Type B pancreatic cell (in vitro differentiated cells): ENCODE data around the gene DNMT3A. TPM values are rescaled to one million over a fixed set of nuclear protein-coding genes. Genes with fewer than 3 reads are reported as not detected.
A peak's percentile ranks its signal among the peaks of the same experiment; 100 is the strongest.

Experiments used
- DNase-seq: peaks from one replicate; pipeline ENCODE4 v3.0.0; 2021; ENCODE audit warnings: mixed read lengths; ENCODE audit not compliant: unreplicated experiment; ENCODE audit errors: extremely low spot score
- H3K27ac Mint-ChIP-seq: 2 replicates; pipeline ENCODE4 v1.8.0; 2021; ENCODE audit warnings: mild to moderate bottlenecking, mixed read lengths
- H3K27me3 Mint-ChIP-seq: 2 replicates; pipeline ENCODE4 v1.8.0; 2021; ENCODE audit warnings: mixed read lengths
- H3K36me3 Mint-ChIP-seq: 2 replicates; pipeline ENCODE4 v1.8.0; 2021; ENCODE audit warnings: mixed read lengths
- H3K4me1 Mint-ChIP-seq: one replicate; pipeline ENCODE4 v1.8.0; 2021; ENCODE audit warnings: mixed read lengths; ENCODE audit not compliant: unreplicated experiment
- H3K4me3 Mint-ChIP-seq: 2 replicates; pipeline ENCODE4 v1.8.0; 2021; ENCODE audit warnings: mild to moderate bottlenecking, mixed read lengths
- H3K9me3 Mint-ChIP-seq: 2 replicates; pipeline ENCODE4 v1.8.0; 2021; ENCODE audit warnings: mixed read lengths
- total RNA-seq: library from RNA; stranded (reverse); gene quantifications from 2 replicates; pipeline ENCODE4 v1.2.1, GENCODE V29; 2021; ENCODE audit warnings: low replicate concordance
- TF ChIP-seq, protein P1 (sequence below): fragments of 200-600 bp; sonication (generic); conservative IDR thresholded peaks from 2 replicates; pipeline ENCODE4 v1.5.0; 2021; ENCODE audit warnings: antibody characterized with exemption, mild to moderate bottlenecking

Gene DNMT3A
- total RNA-seq, 1 donor from 2014 or later: 139 TPM

DNA sequence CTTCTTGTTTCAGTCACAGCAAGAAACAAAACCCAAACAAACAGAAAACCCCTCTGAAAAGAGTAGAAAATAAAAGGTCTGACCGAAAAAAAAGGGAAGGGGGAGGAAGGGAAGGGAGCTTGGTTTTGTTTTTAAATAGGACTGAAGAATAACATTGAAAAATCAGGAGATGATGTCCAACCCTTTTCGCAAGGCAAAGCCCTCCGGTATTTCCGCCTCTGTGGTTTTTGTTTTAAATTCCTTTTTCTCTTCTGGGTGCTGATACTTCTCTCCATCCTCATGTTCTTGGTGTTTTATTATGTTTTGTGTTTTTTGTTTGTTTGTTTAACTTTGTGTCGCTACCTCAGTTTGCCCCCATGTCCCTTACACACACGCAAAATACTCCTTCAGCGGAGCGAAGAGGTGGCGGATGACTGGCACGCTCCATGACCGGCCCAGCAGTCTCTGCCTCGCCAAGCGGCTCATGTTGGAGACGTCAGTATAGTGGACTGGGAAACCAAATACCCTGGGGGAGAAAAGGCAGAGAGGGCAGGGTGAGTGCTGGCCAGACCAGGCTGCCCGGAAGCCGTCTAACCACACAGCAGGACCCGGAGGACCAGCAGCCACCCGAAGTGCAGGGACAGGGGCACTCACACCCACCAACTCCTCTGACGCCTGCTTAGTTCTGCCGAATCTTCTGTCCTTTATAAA lies 107.7 kb downstream of the DNMT3A start:
- TF ChIP-seq, protein P1, sequence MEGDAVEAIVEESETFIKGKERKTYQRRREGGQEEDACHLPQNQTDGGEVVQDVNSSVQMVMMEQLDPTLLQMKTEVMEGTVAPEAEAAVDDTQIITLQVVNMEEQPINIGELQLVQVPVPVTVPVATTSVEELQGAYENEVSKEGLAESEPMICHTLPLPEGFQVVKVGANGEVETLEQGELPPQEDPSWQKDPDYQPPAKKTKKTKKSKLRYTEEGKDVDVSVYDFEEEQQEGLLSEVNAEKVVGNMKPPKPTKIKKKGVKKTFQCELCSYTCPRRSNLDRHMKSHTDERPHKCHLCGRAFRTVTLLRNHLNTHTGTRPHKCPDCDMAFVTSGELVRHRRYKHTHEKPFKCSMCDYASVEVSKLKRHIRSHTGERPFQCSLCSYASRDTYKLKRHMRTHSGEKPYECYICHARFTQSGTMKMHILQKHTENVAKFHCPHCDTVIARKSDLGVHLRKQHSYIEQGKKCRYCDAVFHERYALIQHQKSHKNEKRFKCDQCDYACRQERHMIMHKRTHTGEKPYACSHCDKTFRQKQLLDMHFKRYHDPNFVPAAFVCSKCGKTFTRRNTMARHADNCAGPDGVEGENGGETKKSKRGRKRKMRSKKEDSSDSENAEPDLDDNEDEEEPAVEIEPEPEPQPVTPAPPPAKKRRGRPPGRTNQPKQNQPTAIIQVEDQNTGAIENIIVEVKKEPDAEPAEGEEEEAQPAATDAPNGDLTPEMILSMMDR: no peak
- peaks cover 18% of the 10 kb centered on the region for H3K4me1 Mint-ChIP-seq

DNA sequence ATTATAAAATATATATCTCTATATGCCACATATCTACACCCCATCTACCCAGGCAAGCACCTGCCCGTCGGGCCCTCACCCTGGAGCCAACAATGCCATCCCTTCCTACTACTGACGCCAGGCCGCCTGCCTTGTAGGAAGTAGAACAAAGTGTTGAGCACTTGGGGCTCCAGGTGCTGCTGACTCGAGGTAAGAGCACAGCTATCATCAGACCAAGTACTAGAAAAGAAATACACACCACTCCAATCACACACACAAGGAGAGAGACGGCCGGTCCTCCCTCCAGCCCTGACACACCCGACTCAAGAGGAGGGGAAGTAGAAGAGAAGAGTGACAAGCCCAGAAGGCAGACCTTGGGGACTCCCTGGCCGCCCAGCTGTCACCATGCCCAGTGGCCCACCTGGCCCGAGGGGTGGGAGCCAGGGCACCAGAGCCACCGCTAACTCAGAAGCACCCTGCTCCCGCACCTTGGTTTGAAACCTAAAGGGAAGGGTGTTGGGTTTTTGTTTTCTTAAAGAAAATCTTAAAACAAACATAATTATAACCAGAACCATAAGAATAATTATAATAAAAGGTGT lies 109.4 kb downstream of the DNMT3A start:
- Mint-ChIP-seq H3K4me1 (peaks cover 25% of the 10 kb centered on the region), H3K9me3 (no peaks in the 10 kb centered on the region), H3K27ac (peak overlapping the region; percentile 72), H3K27me3 (no peaks in the 10 kb centered on the region), H3K4me3 (no peak overlapping the region), H3K36me3 (peaks cover 27% of the 10 kb centered on the region)
- no peak for DNase-seq
- TF ChIP-seq, protein P1: no peak

More for the DNA sequence above, 107.7 kb downstream of the DNMT3A start:
- Mint-ChIP-seq H3K27me3 (no peaks in the 10 kb centered on the region), H3K36me3 (peaks cover 27% of the 10 kb centered on the region), H3K4me3 (no peak overlapping the region), H3K27ac (no peak overlapping the region), H3K9me3 (no peaks in the 10 kb centered on the region)
- DNase-seq: no peak

DNA sequence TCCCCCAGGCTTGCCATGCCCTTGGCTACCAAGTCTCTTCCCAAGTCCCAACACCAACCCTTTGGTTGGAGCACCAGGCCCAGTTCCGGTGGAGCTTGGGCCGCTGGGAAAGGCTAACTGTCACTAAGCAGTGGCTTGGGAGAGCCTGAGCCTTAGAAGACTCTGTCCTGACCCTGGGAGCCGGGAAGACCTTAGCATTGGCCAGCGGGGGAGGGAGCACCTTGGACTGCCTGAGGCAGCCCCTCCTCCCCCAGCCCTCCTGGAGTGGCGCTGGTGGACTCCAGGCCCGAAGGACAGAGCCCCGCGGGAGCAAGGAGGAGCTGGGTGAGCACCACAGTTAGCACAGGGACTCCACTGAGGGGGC lies 110.8 kb downstream of the DNMT3A start:
- DNase-seq: no peak
- H3K9me3 Mint-ChIP-seq: no peaks in the 10 kb centered on the region
- peaks cover 22% of the 10 kb centered on the region for H3K36me3 Mint-ChIP-seq
- H3K4me3 Mint-ChIP-seq: no peak overlapping the region
- no peak overlapping the region for H3K27ac Mint-ChIP-seq
- H3K4me1 Mint-ChIP-seq: peaks cover 21% of the 10 kb centered on the region
- TF ChIP-seq, protein P1: no peak
- H3K27me3 Mint-ChIP-seq: no peaks in the 10 kb centered on the region

DNA sequence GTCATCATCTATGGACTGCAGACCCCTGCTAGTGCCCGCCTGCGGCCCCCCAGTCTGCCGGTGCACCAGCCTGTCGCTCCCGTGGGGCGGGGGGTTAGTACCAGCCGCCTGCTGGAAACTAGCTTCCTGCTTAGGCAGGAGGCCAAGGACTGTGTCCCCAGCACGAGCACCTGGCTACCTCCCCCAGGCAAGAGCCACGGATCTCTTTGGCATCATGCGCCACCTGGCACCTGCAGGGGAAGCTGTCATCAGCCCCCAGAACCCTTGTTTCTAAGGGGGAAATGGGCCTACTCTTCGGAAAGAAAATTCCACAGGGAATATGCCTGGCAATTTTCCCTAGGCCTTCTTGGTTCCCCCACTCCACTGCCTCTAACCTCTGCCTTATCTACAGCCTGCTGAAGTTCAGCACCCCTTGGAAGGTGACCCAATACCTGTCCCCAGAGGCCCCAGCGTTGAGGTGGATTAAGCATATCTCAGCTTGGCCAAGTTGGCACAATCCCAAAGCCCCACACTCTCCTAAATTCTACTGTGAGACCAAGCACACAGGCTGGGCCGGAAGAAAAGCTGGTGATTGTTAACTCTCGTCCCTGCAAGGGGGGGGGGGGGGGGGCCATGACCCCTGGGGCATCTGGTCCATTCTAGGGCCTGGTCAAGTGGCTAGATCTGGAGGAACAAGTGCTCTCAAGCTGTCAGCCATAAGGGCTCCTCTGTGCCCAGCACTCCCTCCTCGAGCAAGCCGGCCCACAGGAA lies 111.4 kb downstream of the DNMT3A start:
- peaks cover 17% of the 10 kb centered on the region for H3K36me3 Mint-ChIP-seq
- H3K9me3 Mint-ChIP-seq: no peaks in the 10 kb centered on the region
- H3K27me3 Mint-ChIP-seq: no peaks in the 10 kb centered on the region
- no peak overlapping the region for H3K27ac Mint-ChIP-seq
- TF ChIP-seq, protein P1: no peak
- H3K4me3 Mint-ChIP-seq: no peak overlapping the region
- no peak for DNase-seq
- H3K4me1 Mint-ChIP-seq: peaks cover 21% of the 10 kb centered on the region

DNA sequence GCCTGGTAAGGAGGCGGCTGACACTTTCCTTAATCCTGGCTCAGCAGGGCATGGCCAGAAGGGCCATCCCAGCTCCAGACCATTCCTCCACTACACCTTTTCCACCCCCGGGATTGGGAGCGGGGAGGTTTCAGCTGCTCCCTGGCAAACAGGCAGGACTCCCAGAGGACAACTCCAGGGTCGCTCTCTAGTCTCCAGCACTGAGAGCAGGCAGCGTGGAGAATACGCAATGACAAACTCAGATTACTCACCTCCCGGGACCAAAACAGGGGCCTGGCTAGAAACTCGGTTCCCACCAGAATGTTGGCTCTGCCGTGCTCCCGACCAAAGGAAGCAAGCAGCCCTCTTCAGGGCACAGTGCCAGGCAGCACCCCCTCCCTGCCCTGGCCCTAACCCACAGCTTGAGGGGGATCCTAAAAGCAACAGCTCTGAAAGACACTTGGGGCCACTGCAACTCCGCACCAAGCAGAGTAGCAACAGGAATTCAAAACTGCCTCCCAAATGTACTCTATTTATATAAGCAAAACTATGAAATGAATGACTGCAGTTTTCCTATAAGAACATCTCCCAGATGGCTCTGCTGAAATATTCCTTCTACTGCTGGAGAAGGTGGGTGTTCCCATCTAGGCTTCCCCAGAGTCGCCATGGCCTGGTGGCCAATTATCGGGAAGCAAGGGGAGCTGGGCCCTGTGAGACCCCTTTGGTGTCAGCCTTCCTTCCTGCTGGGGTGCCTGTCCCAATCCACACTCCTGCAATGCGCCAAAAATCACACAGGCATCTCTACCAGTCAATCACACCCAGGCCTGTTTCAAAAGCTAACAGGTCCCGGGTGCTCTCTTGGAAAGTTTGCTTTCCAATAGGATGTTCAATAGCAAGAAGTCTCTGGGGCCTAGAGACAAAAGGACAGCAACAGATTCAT lies 112.2 kb downstream of the DNMT3A start:
- Mint-ChIP-seq H3K4me3 (peak overlapping the region; percentile 64), H3K27ac (peak overlapping the region; percentile 74), H3K4me1 (peaks cover 21% of the 10 kb centered on the region), H3K36me3 (peaks cover 17% of the 10 kb centered on the region), H3K9me3 (no peaks in the 10 kb centered on the region), H3K27me3 (no peaks in the 10 kb centered on the region)
- TF ChIP-seq, protein P1: no peak
- no peak for DNase-seq
